OCI-LY3 (cell line): ENCODE results near the gene TAF1A.

ENCODE experiments used
- H2AFZ ChIP-seq: fragments of 200-600, 300-600 bp; shearing (Covaris generic); 2 replicates; pipeline ENCODE4 v1.6.0; 2014; ENCODE audit warnings: antibody characterized with exemption, low read depth, low read length
- H3K27ac ChIP-seq: fragments of 200-600, 300-600 bp; sonication (generic); 2 replicates; pipeline ENCODE4 v1.5.1; 2014; ENCODE audit warnings: mild to moderate bottlenecking, low read length, moderate library complexity, mixed read lengths
- H3K27me3 ChIP-seq: fragments of 200-600, 300-600 bp; sonication (generic); 2 replicates; pipeline ENCODE4 v1.6.1; 2014; ENCODE audit warnings: low read depth, low read length, mixed read lengths
- H3K36me3 ChIP-seq: fragments of 200-600, 300-600 bp; sonication (generic); replicated peaks from 2 replicates; pipeline ENCODE3; 2014; ENCODE audit warnings: low read depth, low read length, mixed read lengths
- H3K4me1 ChIP-seq: fragments of 300-600, 200-600 bp; sonication (generic); 2 replicates; pipeline ENCODE4 v1.6.1; 2014; ENCODE audit warnings: low read length, mixed read lengths
- H3K4me2 ChIP-seq: fragments of 200-600, 300-600 bp; sonication (generic); 2 replicates; pipeline ENCODE4 v1.6.1; 2014; ENCODE audit warnings: low read length, mixed read lengths
- H3K4me3 ChIP-seq: fragments of 300-600, 200-600 bp; sonication (generic); 2 replicates; pipeline ENCODE4 v1.5.1; 2014; ENCODE audit warnings: antibody characterized with exemption, mild to moderate bottlenecking, low read length, moderate library complexity
- H3K79me2 ChIP-seq: fragments of 300-600, 200-600 bp; shearing (Covaris generic); 2 replicates; pipeline ENCODE4 v1.6.1; 2014; ENCODE audit warnings: mild to moderate bottlenecking, low read length, mixed read lengths
- H3K9ac ChIP-seq: fragments of 300-600, 200-600 bp; shearing (Covaris generic); 2 replicates; pipeline ENCODE4 v1.6.0; 2014; ENCODE audit warnings: mild to moderate bottlenecking, low read length, moderate library complexity
- H3K9me3 ChIP-seq: fragments of 200-600, 300-600 bp; shearing (Covaris generic); 2 replicates; pipeline ENCODE4 v1.6.1; 2014; ENCODE audit warnings: low read length, mixed read lengths; ENCODE audit not compliant: insufficient read depth
- H4K20me1 ChIP-seq: fragments of 200-600, 300-600 bp; sonication (generic); 2 replicates; pipeline ENCODE4 v1.6.1; 2016; ENCODE audit warnings: low read length, mixed read lengths; ENCODE audit not compliant: insufficient read depth
- EZH2phosphoT487 ChIP-seq: fragments of 200-600 bp; shearing (Covaris generic); IDR thresholded peaks from 2 replicates; pipeline ENCODE4 v1.6.1; 2018; ENCODE audit warnings: antibody characterized with exemption, mixed run types, low read depth
- TF ChIP-seq, protein P1 (sequence below): fragments of 200-600, 300-600 bp; sonication (generic); IDR thresholded peaks from 2 replicates; pipeline ENCODE4 v1.5.1; 2014; ENCODE audit warnings: antibody characterized with exemption, low read length, low read depth

Gene TAF1A

GRCh38 chr1:222629921-222630535 lies 40.3 kb upstream of the TAF1A start:
- Histone ChIP-seq H3K4me3 (no peak overlapping the region), H3K9ac (no peak overlapping the region), H3K27me3 (no peaks in the 10 kb centered on the region), H3K4me2 (no peak overlapping the region), H3K9me3 (no peaks in the 10 kb centered on the region), H2AFZ (no peak overlapping the region), H3K36me3 (peaks cover 49% of the 10 kb centered on the region), H3K27ac (no peak overlapping the region), H3K79me2 (no peaks in the 10 kb centered on the region), H3K4me1 (no peaks in the 10 kb centered on the region), H4K20me1 (no peaks in the 10 kb centered on the region)
- TF ChIP-seq, protein P1, sequence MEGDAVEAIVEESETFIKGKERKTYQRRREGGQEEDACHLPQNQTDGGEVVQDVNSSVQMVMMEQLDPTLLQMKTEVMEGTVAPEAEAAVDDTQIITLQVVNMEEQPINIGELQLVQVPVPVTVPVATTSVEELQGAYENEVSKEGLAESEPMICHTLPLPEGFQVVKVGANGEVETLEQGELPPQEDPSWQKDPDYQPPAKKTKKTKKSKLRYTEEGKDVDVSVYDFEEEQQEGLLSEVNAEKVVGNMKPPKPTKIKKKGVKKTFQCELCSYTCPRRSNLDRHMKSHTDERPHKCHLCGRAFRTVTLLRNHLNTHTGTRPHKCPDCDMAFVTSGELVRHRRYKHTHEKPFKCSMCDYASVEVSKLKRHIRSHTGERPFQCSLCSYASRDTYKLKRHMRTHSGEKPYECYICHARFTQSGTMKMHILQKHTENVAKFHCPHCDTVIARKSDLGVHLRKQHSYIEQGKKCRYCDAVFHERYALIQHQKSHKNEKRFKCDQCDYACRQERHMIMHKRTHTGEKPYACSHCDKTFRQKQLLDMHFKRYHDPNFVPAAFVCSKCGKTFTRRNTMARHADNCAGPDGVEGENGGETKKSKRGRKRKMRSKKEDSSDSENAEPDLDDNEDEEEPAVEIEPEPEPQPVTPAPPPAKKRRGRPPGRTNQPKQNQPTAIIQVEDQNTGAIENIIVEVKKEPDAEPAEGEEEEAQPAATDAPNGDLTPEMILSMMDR, result no peak
- no peak for TF ChIP-seq EZH2phosphoT487

DNA sequence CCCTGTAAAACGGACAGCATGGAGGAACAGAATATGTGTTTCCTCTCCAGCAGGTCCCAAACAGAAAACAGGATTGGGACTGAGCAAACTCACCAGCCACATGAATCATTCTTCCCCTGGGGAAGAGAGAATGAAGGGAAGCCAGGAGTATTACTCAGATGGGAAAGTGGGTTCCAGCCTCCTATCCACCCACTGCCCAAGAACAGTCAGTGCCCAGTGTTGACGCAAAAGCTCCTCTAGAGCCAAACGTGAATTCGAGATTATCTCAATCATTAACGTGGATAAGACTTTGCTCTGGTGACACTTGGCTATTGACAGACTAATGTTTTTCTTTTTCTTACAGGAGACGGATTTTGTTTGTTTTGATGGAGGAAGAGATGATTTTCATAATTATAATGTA lies 37.5 kb upstream of the TAF1A start:
- H4K20me1 ChIP-seq, result no peaks in the 10 kb centered on the region
- no peak overlapping the region for H3K4me3 ChIP-seq
- H3K9ac ChIP-seq, result no peak overlapping the region
- no peaks in the 10 kb centered on the region for H3K9me3 ChIP-seq
- no peak overlapping the region for H2AFZ ChIP-seq
- no peak overlapping the region for H3K4me2 ChIP-seq
- H3K27ac ChIP-seq, result no peak overlapping the region
- TF ChIP-seq, protein P1, result no peak
- no peak for TF ChIP-seq EZH2phosphoT487
- H3K36me3 ChIP-seq, result peaks cover 43% of the 10 kb centered on the region
- H3K27me3 ChIP-seq, result no peaks in the 10 kb centered on the region
- H3K79me2 ChIP-seq, result no peaks in the 10 kb centered on the region
- no peaks in the 10 kb centered on the region for H3K4me1 ChIP-seq

GRCh38 chr1:222624214-222624613 lies 34.5 kb upstream of the TAF1A start:
- no peaks in the 10 kb centered on the region for H3K27me3 ChIP-seq
- H2AFZ ChIP-seq, result no peak overlapping the region
- no peak overlapping the region for H3K4me2 ChIP-seq
- peaks cover 18% of the 10 kb centered on the region for H3K4me1 ChIP-seq
- H3K9me3 ChIP-seq, result no peaks in the 10 kb centered on the region
- H3K9ac ChIP-seq, result no peak overlapping the region
- peaks cover 5% of the 10 kb centered on the region; the same call in 1 of the 2 replicates for H4K20me1 ChIP-seq
- H3K79me2 ChIP-seq, result peaks cover 13% of the 10 kb centered on the region
- H3K4me3 ChIP-seq, result no peak overlapping the region
- H3K27ac ChIP-seq, result no peak overlapping the region
- H3K36me3 ChIP-seq, result peaks cover 42% of the 10 kb centered on the region
- TF ChIP-seq, protein P1, result no peak
- TF ChIP-seq EZH2phosphoT487, result no peak

DNA sequence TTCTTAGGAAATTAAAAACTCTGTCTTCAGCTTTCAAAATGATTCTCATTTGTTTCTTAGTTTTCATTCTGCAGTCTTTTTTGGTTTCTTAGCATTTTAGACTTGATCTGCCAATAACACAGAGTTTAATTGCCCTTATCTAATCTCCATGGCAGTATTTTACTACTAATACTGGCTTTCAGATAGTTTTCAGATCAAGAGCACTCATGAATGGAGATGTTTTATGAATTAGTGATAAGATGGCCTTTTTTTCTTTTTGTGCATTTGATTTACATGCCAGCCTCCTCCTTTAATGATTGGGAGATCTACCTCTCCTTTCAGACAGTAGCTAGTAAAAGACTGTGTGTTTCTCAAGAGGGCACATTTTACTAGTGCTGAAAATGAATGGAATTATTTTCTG lies 33.7 kb upstream of the TAF1A start:
- Histone ChIP-seq H3K79me2 (peaks cover 20% of the 10 kb centered on the region), H2AFZ (no peak overlapping the region), H3K4me2 (no peak overlapping the region), H3K36me3 (peaks cover 36% of the 10 kb centered on the region), H3K4me3 (no peak overlapping the region), H3K27ac (no peak overlapping the region), H3K4me1 (peaks cover 24% of the 10 kb centered on the region), H3K9ac (no peak overlapping the region), H4K20me1 (peaks cover 5% of the 10 kb centered on the region; the same call in 1 of the 2 replicates), H3K27me3 (no peaks in the 10 kb centered on the region), H3K9me3 (no peaks in the 10 kb centered on the region)
- TF ChIP-seq, protein P1, result no peak
- TF ChIP-seq EZH2phosphoT487, result no peak
